GM12873 (cell line): ENCODE data around the gene ERBB4.

ENCODE experiments used
- TF ChIP-seq, protein P1 (sequence below): IDR thresholded peaks from 2 replicates; pipeline ENCODE4 v1.5.1; 2012; ENCODE audit warnings: low read depth, mild to moderate bottlenecking, moderate library complexity, low read length, control low read depth; ENCODE audit not compliant: insufficient read depth; ENCODE audit errors: missing control alignments

ERBB4 gene

DNA sequence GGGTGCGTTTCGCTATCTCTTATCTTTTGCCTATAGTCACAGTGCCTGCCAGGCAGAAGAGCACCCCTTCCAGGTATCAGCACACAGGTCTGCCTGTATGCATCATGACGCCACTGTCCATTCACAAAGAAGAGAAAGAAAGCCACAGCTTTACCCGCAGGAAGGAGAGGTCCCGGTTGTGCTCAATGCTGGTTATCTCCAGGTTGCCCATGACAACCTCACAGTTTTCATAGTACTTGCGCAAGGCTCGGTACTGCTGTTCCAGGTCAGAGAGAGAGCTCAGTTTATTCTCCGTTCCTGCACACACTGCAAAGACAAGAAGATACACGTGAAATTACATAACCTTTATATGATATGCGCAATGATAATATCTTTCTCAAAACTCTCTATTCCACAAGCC, 414.0 kb downstream of the ERBB4 start:
- TF ChIP-seq, protein P1, sequence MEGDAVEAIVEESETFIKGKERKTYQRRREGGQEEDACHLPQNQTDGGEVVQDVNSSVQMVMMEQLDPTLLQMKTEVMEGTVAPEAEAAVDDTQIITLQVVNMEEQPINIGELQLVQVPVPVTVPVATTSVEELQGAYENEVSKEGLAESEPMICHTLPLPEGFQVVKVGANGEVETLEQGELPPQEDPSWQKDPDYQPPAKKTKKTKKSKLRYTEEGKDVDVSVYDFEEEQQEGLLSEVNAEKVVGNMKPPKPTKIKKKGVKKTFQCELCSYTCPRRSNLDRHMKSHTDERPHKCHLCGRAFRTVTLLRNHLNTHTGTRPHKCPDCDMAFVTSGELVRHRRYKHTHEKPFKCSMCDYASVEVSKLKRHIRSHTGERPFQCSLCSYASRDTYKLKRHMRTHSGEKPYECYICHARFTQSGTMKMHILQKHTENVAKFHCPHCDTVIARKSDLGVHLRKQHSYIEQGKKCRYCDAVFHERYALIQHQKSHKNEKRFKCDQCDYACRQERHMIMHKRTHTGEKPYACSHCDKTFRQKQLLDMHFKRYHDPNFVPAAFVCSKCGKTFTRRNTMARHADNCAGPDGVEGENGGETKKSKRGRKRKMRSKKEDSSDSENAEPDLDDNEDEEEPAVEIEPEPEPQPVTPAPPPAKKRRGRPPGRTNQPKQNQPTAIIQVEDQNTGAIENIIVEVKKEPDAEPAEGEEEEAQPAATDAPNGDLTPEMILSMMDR = no peak

DNA sequence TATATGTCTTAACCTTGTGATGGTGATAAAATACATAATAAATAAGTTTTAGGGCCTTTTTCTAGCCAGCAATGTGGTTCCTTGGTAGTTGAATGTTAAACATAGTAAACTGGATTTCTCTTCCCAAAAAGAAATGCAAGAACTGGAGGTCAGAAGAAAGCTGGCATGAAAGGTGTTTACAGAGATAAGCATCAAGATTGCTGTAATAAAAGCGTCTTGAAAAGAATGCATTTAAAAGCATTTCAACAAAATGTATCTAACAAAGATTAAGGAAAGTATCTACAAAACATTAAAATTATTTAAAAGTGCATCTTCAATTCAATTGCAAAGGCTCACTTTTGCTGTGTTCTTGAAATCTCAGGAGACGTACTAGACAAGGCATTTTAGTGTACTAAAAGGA, 419.0 kb downstream of the ERBB4 start:
- TF ChIP-seq, protein P1 = no peak

DNA sequence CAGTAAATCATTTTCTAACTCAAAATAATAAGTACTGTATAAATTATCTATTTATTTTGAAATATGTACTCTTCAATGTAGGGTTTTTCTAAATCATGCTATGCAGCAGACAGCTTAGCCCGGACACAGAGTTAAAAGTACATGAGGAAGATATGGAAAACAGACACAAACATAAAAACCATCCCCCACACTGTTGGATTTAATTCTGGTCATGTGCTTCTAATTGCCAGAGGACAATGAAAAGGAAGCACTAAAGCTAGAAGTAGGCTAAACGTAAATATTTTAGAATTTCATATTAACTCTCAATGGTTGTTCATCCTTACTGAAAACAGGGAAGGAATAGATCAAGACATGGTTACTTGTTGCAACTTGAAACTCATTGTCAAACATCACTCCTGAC, 420.7 kb downstream of the ERBB4 start:
- TF ChIP-seq, protein P1 = no peak

DNA sequence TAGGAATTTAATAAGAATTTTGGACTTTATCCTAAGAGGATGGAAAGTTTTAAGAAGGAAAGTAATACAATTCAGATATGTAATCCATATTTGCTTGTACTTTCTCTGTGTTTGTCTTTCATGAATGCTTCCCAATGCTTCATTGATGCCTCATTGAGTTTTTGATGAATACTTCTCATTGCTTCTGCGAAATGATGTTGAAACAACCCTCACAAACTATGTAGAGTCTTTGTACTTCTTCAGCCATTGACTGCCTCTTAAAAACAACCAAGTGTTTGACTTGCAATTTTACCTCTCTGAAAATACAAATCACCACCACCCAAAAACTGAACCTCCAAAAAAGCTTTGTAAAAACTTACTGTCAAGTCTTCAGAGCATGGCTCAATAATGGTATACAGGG, 424.1 kb downstream of the ERBB4 start:
- TF ChIP-seq, protein P1 = no peak

DNA sequence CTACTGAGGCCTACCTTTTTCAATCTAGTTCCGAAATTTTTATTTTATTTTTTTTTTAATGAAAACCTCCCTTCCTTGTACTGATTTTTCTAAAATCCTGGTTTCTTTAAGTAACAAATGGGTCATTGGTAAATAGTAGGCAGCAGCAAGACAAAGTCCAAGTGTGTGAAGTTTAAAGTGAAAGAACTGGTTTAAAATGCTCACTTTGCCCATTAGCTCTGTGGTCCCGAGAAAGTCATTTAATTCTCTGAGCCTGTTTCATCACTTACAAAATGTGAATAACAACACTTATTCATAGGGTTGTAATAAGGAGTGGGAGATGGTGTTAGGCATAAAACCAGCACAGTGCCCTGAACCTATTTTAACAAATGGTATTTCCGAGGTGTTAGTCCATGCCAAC, 426.2 kb downstream of the ERBB4 start:
- TF ChIP-seq, protein P1 = no peak

DNA sequence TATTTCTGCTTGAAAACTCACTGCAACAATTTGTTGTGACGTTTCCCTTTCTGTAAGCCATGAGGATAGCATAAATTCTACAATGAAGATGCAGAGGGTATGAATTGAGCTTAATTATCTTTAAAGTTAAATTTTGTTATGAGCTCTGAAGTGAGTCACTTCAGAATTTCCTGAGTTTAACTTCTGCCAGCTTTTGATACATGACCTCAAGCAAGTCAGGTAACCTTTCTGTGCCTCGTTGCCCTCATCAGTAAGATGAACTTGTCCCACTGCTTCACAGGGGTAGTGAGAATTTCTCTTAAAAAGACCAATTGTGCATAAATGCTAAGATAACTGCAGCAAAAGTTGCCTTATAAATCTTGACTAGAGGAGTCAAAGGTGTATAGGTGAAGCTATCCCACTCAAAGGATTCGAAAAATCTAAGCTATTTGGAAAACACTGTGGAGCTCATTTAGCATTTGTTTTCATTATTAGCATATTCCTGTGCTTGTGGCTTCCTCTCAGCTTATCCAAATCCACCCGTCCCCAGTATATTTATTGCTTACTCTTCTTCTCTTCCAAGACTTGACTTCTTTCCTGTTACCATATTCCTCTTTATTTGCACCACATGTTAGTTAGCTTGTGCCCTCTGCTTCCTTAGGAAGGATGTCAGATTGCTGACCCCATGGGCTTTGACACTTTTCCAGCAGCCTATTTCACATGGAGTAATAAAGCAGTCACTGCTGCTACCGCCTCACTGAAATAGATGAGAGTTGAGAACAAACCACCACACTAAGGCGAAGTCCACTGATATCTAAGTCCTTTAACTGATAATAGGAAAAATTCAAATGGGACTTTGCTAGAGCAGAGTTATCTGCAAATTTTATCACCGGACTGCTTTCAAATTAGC, 428.6 kb downstream of the ERBB4 start:
- TF ChIP-seq, protein P1 = no peak

DNA sequence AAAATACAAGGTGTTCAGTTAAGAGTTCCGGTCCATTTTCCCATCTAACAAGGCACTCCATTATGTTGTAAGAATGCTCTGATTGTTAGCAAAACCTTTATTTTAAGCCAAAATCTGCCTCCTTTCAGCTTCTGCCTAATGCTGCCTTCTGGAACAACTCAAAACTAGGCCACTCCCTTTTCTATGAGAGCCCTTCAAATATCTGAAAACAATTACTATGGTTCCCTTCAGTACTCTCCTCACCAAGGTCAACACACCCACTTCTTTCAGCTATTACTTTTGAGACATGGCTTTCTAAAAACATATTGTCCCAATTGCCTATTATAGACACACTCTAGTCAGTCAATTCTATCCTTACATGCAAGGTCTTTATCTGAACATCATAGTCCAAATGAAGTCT, 429.4 kb downstream of the ERBB4 start:
- TF ChIP-seq, protein P1 = no peak
